H1 (cell line): Measurements from ENCODE around the gene JMJD1C. TPM values are rescaled to one million over a fixed set of nuclear protein-coding genes. Genes with fewer than 3 reads are reported as not detected.

Experiments used
- CHD2 ChIP-seq: IDR thresholded peaks from 2 replicates; pipeline ENCODE4 v1.6.1; 2012; ENCODE audit warnings: low read length, improper control_type of control experiment
- CREB1 ChIP-seq: IDR thresholded peaks from 2 replicates; pipeline ENCODE4 v1.6.1; 2012; ENCODE audit warnings: inconsistent platforms
- EP300 ChIP-seq, 2 experiments: IDR thresholded peaks; 1 replicate in 1 of 2; 2 replicates in 1 of 2; pipeline ENCODE4 v1.6.1; 2011 to 2012; ENCODE audit warnings: low read depth in 2 of 2, low read length in 2 of 2, mild to moderate bottlenecking in 2 of 2, borderline replicate concordance in 1 of 2, inconsistent platforms in 1 of 2, moderate library complexity in 1 of 2
- MAFK ChIP-seq: IDR thresholded peaks from 2 replicates; pipeline ENCODE4 v1.6.1; 2012; ENCODE audit warnings: low read depth, mild to moderate bottlenecking, improper control_type of control experiment, low read length
- TAF1 ChIP-seq: IDR thresholded peaks from 2 replicates; pipeline ENCODE4 v1.6.1; 2011; ENCODE audit warnings: mild to moderate bottlenecking, low read depth, low read length
- TAF7 ChIP-seq: optimal IDR thresholded peaks from 2 replicates; pipeline ENCODE3; 2011; ENCODE audit warnings: low read depth, mild to moderate bottlenecking, inconsistent platforms, low read length, moderate library complexity, borderline replicate concordance
- TCF12 ChIP-seq: IDR thresholded peaks from 2 replicates; pipeline ENCODE4 v1.6.1; 2011; ENCODE audit warnings: low read depth, mild to moderate bottlenecking, low read length
- polyA plus RNA-seq, 7 experiments: library from polyadenylated mRNA; depleted of rRNA in 3 of 7; stranded (reverse) in 5 of 7; unstranded in 2 of 7; fragments of >200 nt in 5 of 7; fragments of 200-250 nt in 2 of 7; gene quantifications; 1 replicate in 5 of 7; 2 replicates in 1 of 7; 4 replicates in 1 of 7; pipeline versions ENCODE4 v1.2.1 to v1.2.3, GENCODE V29; 2011 to 2013; ENCODE audit warnings: missing spikeins in 2 of 7, mixed read lengths in 2 of 7
- total RNA-seq: library from RNA; stranded (reverse); fragmentation: NEBNext Ultra II Directional; extraction: Animal tissue kit (Norgen Biotek cat#: 25700); gene quantifications from 2 replicates; pipeline ENCODE4 v1.2.1, GENCODE V29; 2021

The JMJD1C gene
- total and polyA plus RNA-seq, 2 of the 8 experiments (the other 6 are each of a cell fraction or from before 2014, with no cell fraction given), result 54.5 to 210 TPM

DNA sequence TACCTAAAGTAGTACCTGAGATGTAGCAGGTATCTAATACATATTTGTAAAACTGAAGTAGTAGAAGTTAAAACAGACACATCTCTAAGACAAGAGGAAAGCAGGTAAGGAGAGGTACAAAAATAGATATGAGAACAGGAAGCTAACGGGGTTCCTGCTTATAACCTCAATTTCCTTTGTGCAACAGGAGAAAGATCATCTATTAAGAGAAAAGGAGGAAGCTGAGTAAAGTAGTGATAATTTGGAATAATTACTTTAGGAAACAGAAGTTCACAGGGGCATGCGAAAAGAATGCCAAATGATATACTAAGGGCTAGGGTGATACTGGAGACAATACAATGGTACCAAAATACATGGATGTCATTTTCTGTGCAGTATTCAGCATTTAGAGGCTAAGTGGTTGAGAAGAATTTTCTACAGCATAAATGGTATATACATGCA, 223.9 kb downstream of the JMJD1C start (continued):
- no peak for TF ChIP-seq MAFK
- TF ChIP-seq TAF7, result no peak
- no peak for TF ChIP-seq TCF12
- no peak for TF ChIP-seq EP300 (IDR thresholded peaks at IDR 0.05; ENCODE audit: borderline replicate concordance in 1 of 2, low read depth in 2 of 2, low read length in 2 of 2)
- TF ChIP-seq CREB1, result no peak
- no peak for TF ChIP-seq TAF1
- TF ChIP-seq CHD2, result no peak
- TF ChIP-seq, all 59 proteins: peak for 0
